Measurements from ENCODE around the gene SIK3. TPM values are rescaled to one million over a fixed set of nuclear protein-coding genes. Genes with fewer than 3 reads are reported as not detected.
A peak's percentile ranks its signal among the peaks of the same experiment; 100 is the strongest.

The SIK3 gene
- polyA plus RNA-seq, 1 experiment: 7.3 TPM

DNA sequence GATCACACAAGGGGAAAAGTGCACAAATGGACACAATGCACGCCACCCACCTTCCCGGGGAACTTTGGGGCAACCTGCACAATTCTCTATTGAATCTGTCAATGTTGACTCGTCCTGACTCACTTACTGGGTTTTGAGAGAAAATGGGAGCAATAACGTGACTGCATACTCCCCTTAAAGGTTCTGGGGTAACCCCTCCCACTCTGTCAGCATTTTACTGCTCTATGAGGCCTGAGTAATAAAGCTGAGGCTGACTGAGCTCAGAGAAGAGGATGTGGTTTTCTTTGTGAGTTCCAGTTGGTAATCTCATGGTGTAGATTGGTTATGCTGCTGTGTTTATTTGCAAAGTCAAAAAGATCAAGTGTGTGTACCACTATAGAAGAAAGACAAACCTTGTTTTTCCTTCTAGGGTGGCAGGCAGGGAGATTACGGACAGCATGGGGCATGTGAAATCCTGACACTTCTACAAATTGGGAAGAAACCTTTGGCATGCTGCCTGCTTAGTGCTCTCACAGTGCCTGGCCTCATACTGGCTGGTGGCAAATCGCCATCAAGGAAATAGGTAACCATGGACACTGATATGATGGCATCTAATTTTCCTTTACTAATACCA, 244.7 kb downstream of the SIK3 start:
- Histone ChIP-seq H3K27me3 (ENCODE audit: control insufficient read depth, insufficient read depth, low read length) (no peaks in the 10 kb centered on the region), H3K36me3 (ENCODE audit: control insufficient read depth, insufficient read depth, low read length) (peaks cover 5% of the 10 kb centered on the region), H3K4me3 (ENCODE audit: low read depth, low read length) (no peak overlapping the region)
- POLR2A ChIA-PET: interaction anchor here (1.0 kb wide), 1 partner anchor 66 kb away, joined by 4 read pairs; the partner anchor contains the start of gene ZPR1
- DNase-seq (ENCODE audit: low read depth): peak; percentile 87
- CTCF ChIA-PET: interaction anchor here (1.0 to 3.2 kb wide), 7 partner anchors 12 to 253 kb away, joined by 3 to 19 read pairs (median 5); partner anchors contain the start of gene APOA1
- TF ChIP-seq, protein P1, sequence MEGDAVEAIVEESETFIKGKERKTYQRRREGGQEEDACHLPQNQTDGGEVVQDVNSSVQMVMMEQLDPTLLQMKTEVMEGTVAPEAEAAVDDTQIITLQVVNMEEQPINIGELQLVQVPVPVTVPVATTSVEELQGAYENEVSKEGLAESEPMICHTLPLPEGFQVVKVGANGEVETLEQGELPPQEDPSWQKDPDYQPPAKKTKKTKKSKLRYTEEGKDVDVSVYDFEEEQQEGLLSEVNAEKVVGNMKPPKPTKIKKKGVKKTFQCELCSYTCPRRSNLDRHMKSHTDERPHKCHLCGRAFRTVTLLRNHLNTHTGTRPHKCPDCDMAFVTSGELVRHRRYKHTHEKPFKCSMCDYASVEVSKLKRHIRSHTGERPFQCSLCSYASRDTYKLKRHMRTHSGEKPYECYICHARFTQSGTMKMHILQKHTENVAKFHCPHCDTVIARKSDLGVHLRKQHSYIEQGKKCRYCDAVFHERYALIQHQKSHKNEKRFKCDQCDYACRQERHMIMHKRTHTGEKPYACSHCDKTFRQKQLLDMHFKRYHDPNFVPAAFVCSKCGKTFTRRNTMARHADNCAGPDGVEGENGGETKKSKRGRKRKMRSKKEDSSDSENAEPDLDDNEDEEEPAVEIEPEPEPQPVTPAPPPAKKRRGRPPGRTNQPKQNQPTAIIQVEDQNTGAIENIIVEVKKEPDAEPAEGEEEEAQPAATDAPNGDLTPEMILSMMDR (IDR thresholded peaks at IDR 0.05; ENCODE audit: insufficient read depth, low read depth, low read length): no peak

DNA sequence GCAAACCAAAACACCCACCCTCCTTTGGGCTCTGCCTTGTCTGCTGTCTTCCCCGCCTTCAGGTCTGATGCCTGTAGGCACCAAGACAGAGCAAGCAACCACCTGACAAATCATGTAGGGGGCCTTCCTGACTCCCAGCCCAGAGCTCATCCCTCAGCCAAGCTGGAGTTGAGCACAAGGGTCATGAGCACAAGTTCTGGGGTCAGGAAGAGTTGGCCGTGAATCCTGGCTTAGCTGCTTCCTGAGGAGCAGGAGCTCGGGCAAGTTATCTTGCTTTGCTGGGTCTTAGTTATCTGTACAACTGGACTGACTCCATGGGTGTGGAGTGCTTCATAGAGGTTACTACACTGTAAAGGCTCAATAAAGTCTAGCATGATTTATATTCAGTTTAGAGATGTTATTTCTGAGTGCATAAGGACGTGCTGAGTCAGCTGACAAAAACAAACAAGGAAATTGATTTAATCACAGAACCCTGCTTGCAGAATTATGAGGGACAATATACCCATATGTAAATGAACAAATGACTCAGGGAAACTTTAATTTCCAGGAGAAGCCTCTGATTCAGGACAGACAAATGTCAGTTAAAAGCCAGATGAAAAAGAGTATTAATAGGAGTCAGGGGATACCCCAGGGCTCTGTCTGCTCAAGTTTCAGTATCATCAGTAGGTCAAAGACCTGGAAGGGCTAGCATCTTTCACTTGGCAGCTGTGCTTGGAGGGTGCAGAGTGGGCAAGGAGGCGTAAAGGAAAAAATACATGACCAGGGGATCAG, 245.8 kb downstream of the SIK3 start:
- no peaks in the 10 kb centered on the region for H3K27me3 ChIP-seq (ENCODE audit: control insufficient read depth, insufficient read depth, low read length)
- H3K4me3 ChIP-seq (ENCODE audit: low read depth, low read length): no peak overlapping the region
- ChIA-PET CTCF (interaction anchor here (1.6 to 3.2 kb wide), 5 partner anchors 14 to 254 kb away, joined by 4 to 19 read pairs (median 9); partner anchors contain the start of gene APOA1), POLR2A (no interaction called here)
- TF ChIP-seq, protein P1 (IDR thresholded peaks at IDR 0.05; ENCODE audit: insufficient read depth, low read depth, low read length): no peak
- DNase-seq (ENCODE audit: low read depth): peak; percentile 55
- peaks cover 3% of the 10 kb centered on the region for H3K36me3 ChIP-seq (ENCODE audit: control insufficient read depth, insufficient read depth, low read length)

DNA sequence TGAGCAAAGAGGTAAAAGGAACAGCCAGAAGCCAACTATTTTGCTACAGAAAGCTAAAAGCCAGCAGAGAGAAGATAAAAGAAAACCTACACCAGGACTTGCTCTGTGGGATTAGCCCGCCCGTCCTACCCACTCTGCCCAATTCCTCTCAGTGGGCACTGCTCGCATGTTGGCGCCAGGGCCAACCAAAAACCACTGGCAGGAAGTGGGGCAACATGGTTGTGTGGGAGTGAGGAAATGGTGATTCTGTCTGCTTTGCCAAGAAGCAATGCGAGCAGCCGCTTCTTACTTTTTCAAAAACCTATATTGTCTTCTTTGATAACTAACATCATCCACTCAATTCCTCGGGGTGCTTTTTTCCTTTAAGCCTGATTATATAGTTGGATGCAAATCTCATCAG, 246.6 kb downstream of the SIK3 start:
- no peak overlapping the region for H3K4me3 ChIP-seq (ENCODE audit: low read depth, low read length)
- CTCF ChIA-PET: interaction anchor here (1.9 to 3.2 kb wide), 5 partner anchors 14 to 255 kb away, joined by 5 to 19 read pairs (median 9); partner anchors contain the start of genes APOA1 and APOA5
- POLR2A ChIA-PET: no interaction called here
- no peaks in the 10 kb centered on the region for H3K27me3 ChIP-seq (ENCODE audit: control insufficient read depth, insufficient read depth, low read length)
- no peak for DNase-seq (ENCODE audit: low read depth)
- H3K36me3 ChIP-seq (ENCODE audit: control insufficient read depth, insufficient read depth, low read length): peaks cover 8% of the 10 kb centered on the region
- TF ChIP-seq, protein P1 (IDR thresholded peaks at IDR 0.05; ENCODE audit: insufficient read depth, low read depth, low read length): no peak

DNA sequence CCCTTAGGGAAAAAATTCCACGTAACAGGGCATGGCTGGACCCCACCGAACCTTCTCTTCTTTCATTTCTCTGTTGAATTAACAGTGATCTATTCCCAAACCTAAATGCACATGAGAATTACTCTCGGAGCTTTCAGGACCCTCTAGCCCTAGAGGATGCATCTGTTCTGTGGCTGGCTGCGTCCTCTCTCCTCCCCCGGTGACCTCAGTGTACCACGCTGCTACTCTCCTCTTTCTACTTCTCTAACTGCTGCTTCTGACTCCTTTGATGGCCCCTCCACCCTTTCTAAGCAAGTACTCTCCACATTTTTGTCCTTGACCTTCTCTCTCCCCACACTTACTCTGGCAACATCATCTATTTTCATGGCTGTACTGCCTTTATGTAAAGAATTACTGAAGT, 248.7 kb downstream of the SIK3 start:
- DNase-seq (ENCODE audit: low read depth): no peak
- no peaks in the 10 kb centered on the region for H3K27me3 ChIP-seq (ENCODE audit: control insufficient read depth, insufficient read depth, low read length)
- TF ChIP-seq, protein P1 (IDR thresholded peaks at IDR 0.05; ENCODE audit: insufficient read depth, low read depth, low read length): no peak
- peaks cover 13% of the 10 kb centered on the region for H3K36me3 ChIP-seq (ENCODE audit: control insufficient read depth, insufficient read depth, low read length)
- no peak overlapping the region for H3K4me3 ChIP-seq (ENCODE audit: low read depth, low read length)
- CTCF ChIA-PET: interaction anchor here (2.0 to 2.1 kb wide), 2 partner anchors 10 to 59 kb away, joined by 5 to 9 read pairs; partner anchors contain the start of gene APOA5
- POLR2A ChIA-PET: no interaction called here

DNA sequence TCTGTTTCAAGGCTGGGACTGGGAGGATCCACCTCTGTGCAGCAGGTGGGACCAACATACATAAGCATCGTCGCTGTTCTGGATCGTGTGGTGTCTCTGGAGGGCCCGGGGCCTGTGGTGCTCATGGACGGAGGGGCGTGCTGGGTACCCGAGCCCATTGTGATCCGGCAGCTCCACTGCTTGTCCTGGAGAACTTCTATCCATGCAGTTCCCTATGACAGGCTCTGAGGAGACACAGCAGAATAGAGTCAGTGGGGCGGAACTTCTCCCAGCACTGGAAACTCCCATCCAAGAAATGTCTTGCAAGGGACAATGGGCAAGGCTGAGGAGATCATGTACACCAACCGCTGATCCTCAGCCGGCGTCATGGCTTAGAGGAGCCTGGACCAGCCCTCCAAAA, 249.2 kb downstream of the SIK3 start:
- no peak for DNase-seq (ENCODE audit: low read depth)
- TF ChIP-seq, protein P1 (IDR thresholded peaks at IDR 0.05; ENCODE audit: insufficient read depth, low read depth, low read length): no peak
- POLR2A ChIA-PET: no interaction called here
- Histone ChIP-seq H3K36me3 (ENCODE audit: control insufficient read depth, insufficient read depth, low read length) (peaks cover 13% of the 10 kb centered on the region), H3K27me3 (ENCODE audit: control insufficient read depth, insufficient read depth, low read length) (no peaks in the 10 kb centered on the region), H3K4me3 (ENCODE audit: low read depth, low read length) (no peak overlapping the region)
- CTCF ChIA-PET: interaction anchor here (2.0 to 2.4 kb wide), 3 partner anchors 9 to 257 kb away, joined by 9 to 12 read pairs (median 9); no protein-coding TSS in a partner anchor

Data from BJ (cell line).